BJ (cell line): Measurements from ENCODE around the gene YPEL3. TPM values are rescaled to one million over a fixed set of nuclear protein-coding genes. Genes with fewer than 3 reads are reported as not detected.
A peak's percentile ranks its signal among the peaks of the same experiment; 100 is the strongest.

ENCODE experiments used
- CTCF ChIA-PET: fragments of 350-600 bp; formaldehyde crosslinking; extraction: SDS; loops from one replicate; lab custom pipeline; 2021; ENCODE audit warnings: antibody characterized with exemption, inconsistent platforms; lab: Yijun Ruan, JAX
- POLR2A ChIA-PET: fragments of 300-600 bp; sonication (Branson Sonifier 250); formaldehyde crosslinking; extraction: SDS; loops from one replicate; lab custom pipeline; 2021; ENCODE audit warnings: antibody characterized with exemption; lab: Charles Lee
- DNase-seq: peaks from one replicate; pipeline ENCODE4 v3.0.0-alpha.2; 2011; ENCODE audit warnings: low read depth
- H3K27me3 ChIP-seq: 2 replicates; pipeline ENCODE4 v1.6.0; 2011; ENCODE audit warnings: low read length; ENCODE audit not compliant: control insufficient read depth, insufficient read depth
- H3K36me3 ChIP-seq: 2 replicates; pipeline ENCODE4 v1.5.1; 2011; ENCODE audit warnings: low read length; ENCODE audit not compliant: control insufficient read depth, insufficient read depth
- H3K4me3 ChIP-seq: 2 replicates; pipeline ENCODE4 v1.5.1; 2011; ENCODE audit warnings: low read depth, mild to moderate bottlenecking, control low read depth, low read length
- CTCF ChIP-seq: IDR thresholded peaks from 2 replicates; pipeline ENCODE4 v1.5.1; 2011; ENCODE audit warnings: low read depth, mild to moderate bottlenecking, control low read depth, inconsistent platforms, low read length, moderate library complexity; ENCODE audit not compliant: insufficient read depth
- polyA plus RNA-seq: library from polyadenylated mRNA; depleted of rRNA; stranded (reverse); fragments of >200 nt; gene quantifications from 2 replicates; pipeline ENCODE4 v1.2.3, GENCODE V29; 2011

The YPEL3 gene
- polyA plus RNA-seq, 1 experiment: 49.1 TPM

GRCh38 chr16:30060836-30061554 lies 35.0 kb downstream of the YPEL3 start:
- TF ChIP-seq CTCF: no peak
- Histone ChIP-seq H3K36me3 (peaks cover 6% of the 10 kb centered on the region), H3K27me3 (no peaks in the 10 kb centered on the region), H3K4me3 (no peak overlapping the region)
- CTCF ChIA-PET: interaction anchor here (1.8 kb wide), 1 partner anchor 30 kb away, joined by 5 read pairs; the partner anchor contains the start of gene TLCD3B
- POLR2A ChIA-PET: no interaction called here
- DNase-seq: no peak

GRCh38 chr16:30060346-30060745 lies 35.7 kb downstream of the YPEL3 start:
- no peak for DNase-seq
- ChIA-PET POLR2A (no interaction called here), CTCF (interaction anchor here (1.8 kb wide), 1 partner anchor 29 kb away, joined by 5 read pairs; the partner anchor contains the start of gene TLCD3B)
- no peak overlapping the region for H3K4me3 ChIP-seq
- H3K27me3 ChIP-seq: no peaks in the 10 kb centered on the region
- peaks cover 6% of the 10 kb centered on the region for H3K36me3 ChIP-seq
- TF ChIP-seq CTCF: no peak

GRCh38 chr16:30054959-30055553 lies 41.0 kb downstream of the YPEL3 start:
- peak; percentile 70 for TF ChIP-seq CTCF
- CTCF ChIA-PET: interaction anchor here (0.7 to 1.7 kb wide), 9 partner anchors 8 to 248 kb away, joined by 3 to 9 read pairs (median 4); partner anchors contain the start of gene TBX6
- Histone ChIP-seq H3K36me3 (peaks cover 3% of the 10 kb centered on the region), H3K4me3 (no peak overlapping the region), H3K27me3 (no peaks in the 10 kb centered on the region)
- DNase-seq: no peak
- POLR2A ChIA-PET: no interaction called here

GRCh38 chr16:30054451-30054850 lies 41.6 kb downstream of the YPEL3 start:
- no peak overlapping the region for H3K4me3 ChIP-seq
- peaks cover 3% of the 10 kb centered on the region for H3K36me3 ChIP-seq
- H3K27me3 ChIP-seq: no peaks in the 10 kb centered on the region
- CTCF ChIA-PET: interaction anchor here (1.1 to 5.9 kb wide), 8 partner anchors 8 to 247 kb away, joined by 3 to 29 read pairs (median 5); partner anchors contain the start of genes TBX6 and TLCD3B
- no peak for TF ChIP-seq CTCF
- POLR2A ChIA-PET: no interaction called here
- DNase-seq: no peak
